ENCODE results near the gene GLRB.

- TF ChIP-seq CTCF (IDR thresholded peaks at IDR 0.05; ENCODE audit: low read depth, low read length, poor library complexity, severe bottlenecking) (no peak), EZH2phosphoT487 (IDR thresholded peaks at IDR 0.05; ENCODE audit: borderline replicate concordance, low read length) (no peak)
These were observed 45.5 kb downstream of the GLRB start for GRCh38 chr4:157121401-157121800.

Measured in DOHH2 (cell line).